GM19372 (cell line): ENCODE measurements around the gene PRH1.

ENCODE experiments used
- ATAC-seq: cut with Tn5 transposase; IDR thresholded peaks from one replicate; pipeline ENCODE4 v1.9.1; 2021; ENCODE audit warnings: mild to moderate bottlenecking, low read depth, moderate library complexity; ENCODE audit not compliant: unreplicated experiment

PRH1 gene

GRCh38 chr12:10847744-10848143, 36.3 kb downstream of the PRH1 start:
- ATAC-seq, result no peak

- no peak for ATAC-seq
Measured at GRCh38 chr12:10842862-10843261, 41.2 kb downstream of the PRH1 start.

GRCh38 chr12:10838461-10838860, 45.6 kb downstream of the PRH1 start:
- no peak for ATAC-seq
